WERI-Rb-1 (cell line): ENCODE results near the gene ROPN1L.

Experiments used
- DNase-seq: peaks from one replicate; pipeline ENCODE4 v3.0.0-alpha.2; 2020
- H3K27ac ChIP-seq: fragments of 250-450 bp; sonication (Bioruptor Pico); 2 replicates; pipeline ENCODE4 v1.5.1; 2020; ENCODE audit warnings: mild to moderate bottlenecking, moderate library complexity
- H3K27me3 ChIP-seq: fragments of 250-450 bp; sonication (Bioruptor Pico); 2 replicates; pipeline ENCODE4 v1.5.1; 2021; ENCODE audit warnings: mild to moderate bottlenecking, low read depth, moderate library complexity; ENCODE audit not compliant: insufficient read depth, severe bottlenecking
- H3K36me3 ChIP-seq: fragments of 250-450 bp; sonication (Bioruptor Pico); 2 replicates; pipeline ENCODE4 v1.5.1; 2020; ENCODE audit warnings: mild to moderate bottlenecking, moderate library complexity
- H3K4me3 ChIP-seq: 2 replicates; pipeline ENCODE4 v1.5.1; 2011; ENCODE audit warnings: low read depth, mild to moderate bottlenecking, control low read depth, low read length
- H3K9me3 ChIP-seq: fragments of 250-450 bp; sonication (Bioruptor Pico); 2 replicates; pipeline ENCODE4 v1.5.1; 2021; ENCODE audit warnings: mild to moderate bottlenecking, moderate library complexity; ENCODE audit not compliant: severe bottlenecking
- CTCF ChIP-seq: IDR thresholded peaks from 2 replicates; pipeline ENCODE4 v1.5.1; 2011; ENCODE audit warnings: low read depth, mild to moderate bottlenecking, control low read depth, inconsistent platforms, low read length

Gene ROPN1L

GRCh38 chr5:10498350-10498749, 56.7 kb downstream of the ROPN1L start:
- DNase-seq = no peak
- Histone ChIP-seq H3K9me3 (peaks cover 18% of the 10 kb centered on the region), H3K4me3 (no peak overlapping the region), H3K27me3 (no peaks in the 10 kb centered on the region), H3K36me3 (no peaks in the 10 kb centered on the region), H3K27ac (no peak overlapping the region)
- TF ChIP-seq CTCF = peak; percentile 29; the same call in 1 of the 2 replicates

- peaks cover 11% of the 10 kb centered on the region for H3K9me3 ChIP-seq
- no peak overlapping the region for H3K27ac ChIP-seq
- no peak for TF ChIP-seq CTCF
- no peak for DNase-seq
- no peak overlapping the region for H3K4me3 ChIP-seq
- no peaks in the 10 kb centered on the region for H3K36me3 ChIP-seq
- no peaks in the 10 kb centered on the region for H3K27me3 ChIP-seq
These were observed 57.4 kb downstream of the ROPN1L start for GRCh38 chr5:10499066-10499465.

- Histone ChIP-seq H3K36me3 (no peaks in the 10 kb centered on the region), H3K27ac (no peak overlapping the region), H3K4me3 (no peak overlapping the region), H3K9me3 (peaks cover 4% of the 10 kb centered on the region), H3K27me3 (no peaks in the 10 kb centered on the region)
- DNase-seq = no peak
- no peak for TF ChIP-seq CTCF
These were observed 58.1 kb downstream of the ROPN1L start for GRCh38 chr5:10499776-10500175.

GRCh38 chr5:10500669-10501068, 59.0 kb downstream of the ROPN1L start:
- Histone ChIP-seq H3K27ac (no peak overlapping the region), H3K4me3 (no peak overlapping the region), H3K9me3 (no peaks in the 10 kb centered on the region), H3K36me3 (no peaks in the 10 kb centered on the region), H3K27me3 (no peaks in the 10 kb centered on the region)
- no peak for TF ChIP-seq CTCF
- DNase-seq = no peak

GRCh38 chr5:10501554-10502075, 59.9 kb downstream of the ROPN1L start:
- DNase-seq = no peak
- Histone ChIP-seq H3K27ac (no peak overlapping the region), H3K27me3 (no peaks in the 10 kb centered on the region), H3K36me3 (no peaks in the 10 kb centered on the region), H3K4me3 (no peak overlapping the region), H3K9me3 (no peaks in the 10 kb centered on the region)
- no peak for TF ChIP-seq CTCF

- peak; percentile 55 for DNase-seq
- Histone ChIP-seq H3K27me3 (no peaks in the 10 kb centered on the region), H3K9me3 (no peaks in the 10 kb centered on the region), H3K36me3 (no peaks in the 10 kb centered on the region), H3K4me3 (no peak overlapping the region), H3K27ac (no peak overlapping the region)
- peak; percentile 41; the same call in 1 of the 2 replicates for TF ChIP-seq CTCF
These were observed 60.5 kb downstream of the ROPN1L start for GRCh38 chr5:10502130-10502529.
